Coronary artery (tissue), 2 donors: ENCODE measurements around the gene ZDHHC9.
A peak's percentile ranks its signal among the peaks of the same experiment; 100 is the strongest.

ENCODE experiments used
- DNase-seq: peaks from one replicate; pipeline ENCODE4 v3.0.0-alpha.2; 2017; ENCODE audit warnings: low spot score
- H3K27ac ChIP-seq, 2 donors: fragments of 200-600 bp; sonication (generic); one replicate each; pipeline ENCODE4 v1.5.1; 2016 to 2019
- H3K4me3 ChIP-seq: fragments of 200-600 bp; sonication (generic); 2 replicates; pipeline ENCODE4 v1.5.1; 2016; ENCODE audit warnings: mild to moderate bottlenecking, moderate library complexity
- TF ChIP-seq, protein P1 (sequence below): fragments of 200-600 bp; sonication (generic); IDR thresholded peaks from one replicate; pipeline ENCODE4 v1.5.1; 2019; ENCODE audit warnings: antibody characterized with exemption

The ZDHHC9 gene

DNA sequence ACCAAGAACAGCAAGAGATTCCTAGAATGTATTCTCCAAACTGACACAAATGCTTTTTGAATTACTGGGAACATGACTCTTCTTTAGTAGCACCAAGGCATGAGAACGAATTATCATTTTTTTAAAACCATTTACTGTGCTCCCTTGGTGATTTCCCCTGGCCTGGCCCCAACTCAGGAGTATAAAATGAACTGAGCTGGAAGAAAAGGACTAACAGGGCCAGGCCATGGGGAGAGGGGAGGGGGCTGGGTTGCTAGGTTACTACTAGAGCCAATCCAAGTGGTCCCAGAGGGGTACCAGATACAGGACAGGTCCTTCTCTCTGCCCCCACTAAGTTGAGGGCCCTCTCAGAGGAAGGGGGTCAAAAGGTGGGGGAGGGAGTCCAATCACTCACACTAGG is 40.8 kb downstream of the ZDHHC9 start:
- TF ChIP-seq, protein P1, sequence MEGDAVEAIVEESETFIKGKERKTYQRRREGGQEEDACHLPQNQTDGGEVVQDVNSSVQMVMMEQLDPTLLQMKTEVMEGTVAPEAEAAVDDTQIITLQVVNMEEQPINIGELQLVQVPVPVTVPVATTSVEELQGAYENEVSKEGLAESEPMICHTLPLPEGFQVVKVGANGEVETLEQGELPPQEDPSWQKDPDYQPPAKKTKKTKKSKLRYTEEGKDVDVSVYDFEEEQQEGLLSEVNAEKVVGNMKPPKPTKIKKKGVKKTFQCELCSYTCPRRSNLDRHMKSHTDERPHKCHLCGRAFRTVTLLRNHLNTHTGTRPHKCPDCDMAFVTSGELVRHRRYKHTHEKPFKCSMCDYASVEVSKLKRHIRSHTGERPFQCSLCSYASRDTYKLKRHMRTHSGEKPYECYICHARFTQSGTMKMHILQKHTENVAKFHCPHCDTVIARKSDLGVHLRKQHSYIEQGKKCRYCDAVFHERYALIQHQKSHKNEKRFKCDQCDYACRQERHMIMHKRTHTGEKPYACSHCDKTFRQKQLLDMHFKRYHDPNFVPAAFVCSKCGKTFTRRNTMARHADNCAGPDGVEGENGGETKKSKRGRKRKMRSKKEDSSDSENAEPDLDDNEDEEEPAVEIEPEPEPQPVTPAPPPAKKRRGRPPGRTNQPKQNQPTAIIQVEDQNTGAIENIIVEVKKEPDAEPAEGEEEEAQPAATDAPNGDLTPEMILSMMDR, result no peak
- Histone ChIP-seq H3K4me3 (no peak overlapping the region), H3K27ac (no peak overlapping the region)
- DNase-seq, result no peak

DNA sequence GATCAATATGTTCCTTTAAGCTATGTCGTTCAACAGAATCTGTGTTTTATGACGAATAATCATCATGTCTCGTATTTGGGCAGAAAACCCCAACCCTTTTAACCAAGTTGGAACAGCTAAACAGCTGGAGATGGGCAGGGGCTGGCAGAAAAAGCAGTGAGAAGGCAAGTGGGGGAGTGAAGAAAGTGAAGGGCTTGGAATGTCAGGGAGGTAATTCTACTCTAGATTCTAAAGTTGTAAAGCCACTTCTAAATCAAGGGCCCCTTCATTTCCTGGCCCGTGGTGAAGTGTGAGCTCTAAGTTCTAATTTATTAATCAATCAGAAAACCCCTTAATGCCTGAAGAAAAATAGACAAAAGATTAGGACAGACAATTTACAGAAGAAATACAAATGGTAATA is 43.5 kb downstream of the ZDHHC9 start:
- DNase-seq, result no peak
- TF ChIP-seq, protein P1, result no peak
- no peak overlapping the region for H3K27ac ChIP-seq
- no peak overlapping the region for H3K4me3 ChIP-seq

DNA sequence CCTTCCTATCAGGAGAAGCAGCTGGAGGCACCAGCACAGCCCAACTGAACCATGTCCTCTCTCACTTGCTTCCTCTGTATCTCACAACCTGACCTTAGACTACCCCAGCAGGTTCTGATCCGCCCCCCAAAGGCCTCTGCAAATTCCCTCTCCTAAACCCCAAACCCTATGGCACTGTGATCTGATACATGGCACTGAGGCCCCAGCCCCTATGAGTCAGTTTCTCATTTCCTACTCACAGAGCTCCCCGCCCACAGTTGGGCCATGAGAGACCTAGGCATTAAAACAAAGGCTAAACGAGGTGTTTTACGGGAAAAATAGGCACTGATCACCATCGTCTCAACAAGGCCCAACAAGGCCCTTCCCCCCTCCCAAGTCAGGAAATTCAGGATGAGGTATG is 44.8 kb downstream of the ZDHHC9 start:
- no peak overlapping the region for H3K4me3 ChIP-seq
- TF ChIP-seq, protein P1, result no peak
- no peak overlapping the region for H3K27ac ChIP-seq
- no peak for DNase-seq

DNA sequence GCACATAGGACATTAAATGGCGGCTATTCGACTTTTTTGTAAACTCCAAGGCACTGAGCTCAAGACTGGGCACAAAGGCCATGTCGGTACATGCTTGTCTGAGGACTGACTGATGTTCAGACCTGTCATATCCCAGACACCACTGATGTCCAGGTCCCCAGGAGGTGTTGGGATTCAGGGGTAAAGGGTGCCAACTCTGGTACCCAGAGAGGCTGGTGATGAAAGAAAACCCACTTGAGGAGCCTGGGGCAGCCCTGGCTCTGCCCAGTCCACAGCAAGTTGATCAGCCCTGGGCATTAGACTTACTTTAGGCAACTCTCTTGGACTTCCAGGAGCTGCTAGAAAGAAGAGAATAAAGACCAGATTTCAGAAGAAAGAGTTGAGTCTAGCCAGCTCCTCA is 45.2 kb downstream of the ZDHHC9 start:
- TF ChIP-seq, protein P1, result no peak
- Histone ChIP-seq H3K4me3 (no peak overlapping the region), H3K27ac (no peak overlapping the region)
- DNase-seq, result no peak

DNA sequence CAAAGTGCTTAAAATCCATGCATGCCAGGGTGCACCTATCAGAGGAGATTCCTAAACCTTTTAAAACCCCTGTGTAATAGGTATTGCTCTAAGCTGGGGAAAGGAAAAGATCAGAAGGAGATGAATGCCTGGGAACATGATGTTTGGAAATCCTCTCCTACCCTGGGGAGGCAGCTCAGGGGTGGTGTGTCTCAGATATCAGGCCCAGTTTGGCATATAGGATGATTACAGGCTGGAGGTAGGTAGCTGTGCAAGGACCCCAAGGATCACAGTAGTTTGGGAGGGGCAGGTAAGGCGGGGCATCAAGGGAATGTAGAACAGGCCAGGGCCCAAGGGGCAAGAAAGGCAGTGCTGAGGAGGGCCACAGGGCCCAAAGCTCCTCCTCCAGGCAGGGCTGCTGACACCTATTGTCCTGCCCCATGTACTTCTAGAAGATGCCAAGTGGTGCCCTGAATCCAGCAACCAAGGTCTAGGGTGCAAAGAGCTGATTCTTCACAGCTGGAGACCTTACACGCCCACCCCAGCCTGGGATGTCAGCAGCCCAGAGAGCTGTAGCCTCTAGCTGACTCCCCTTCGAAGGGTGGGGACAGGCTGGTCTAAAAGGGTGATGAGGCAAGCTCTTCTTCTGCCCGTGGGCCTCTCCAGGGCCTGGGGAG is 46.3 kb downstream of the ZDHHC9 start:
- TF ChIP-seq, protein P1, result no peak
- no peak for DNase-seq
- no peak overlapping the region for H3K27ac ChIP-seq
- H3K4me3 ChIP-seq, result no peak overlapping the region

DNA sequence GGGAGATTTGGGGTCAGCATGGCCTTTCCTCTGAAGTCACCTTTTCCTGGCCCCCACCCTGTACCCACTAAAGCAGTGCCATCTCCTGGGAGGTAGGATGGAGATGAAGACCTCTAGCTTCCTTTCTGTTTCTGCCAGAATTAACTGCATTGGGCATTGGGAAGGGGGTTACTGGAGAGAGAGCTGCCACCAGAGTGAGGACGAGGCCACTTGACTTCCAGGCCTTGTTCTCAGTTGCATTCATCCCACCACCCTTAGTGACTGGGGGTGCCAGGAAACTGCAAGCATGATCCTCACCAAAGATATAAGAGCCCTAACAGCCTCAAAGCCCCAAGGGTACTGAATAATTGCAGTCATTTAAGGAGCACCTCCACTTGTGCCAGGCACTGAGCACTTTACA is 48.1 kb downstream of the ZDHHC9 start:
- no peak for DNase-seq
- TF ChIP-seq, protein P1, result no peak
- Histone ChIP-seq H3K27ac (no peak overlapping the region), H3K4me3 (no peak overlapping the region)

DNA sequence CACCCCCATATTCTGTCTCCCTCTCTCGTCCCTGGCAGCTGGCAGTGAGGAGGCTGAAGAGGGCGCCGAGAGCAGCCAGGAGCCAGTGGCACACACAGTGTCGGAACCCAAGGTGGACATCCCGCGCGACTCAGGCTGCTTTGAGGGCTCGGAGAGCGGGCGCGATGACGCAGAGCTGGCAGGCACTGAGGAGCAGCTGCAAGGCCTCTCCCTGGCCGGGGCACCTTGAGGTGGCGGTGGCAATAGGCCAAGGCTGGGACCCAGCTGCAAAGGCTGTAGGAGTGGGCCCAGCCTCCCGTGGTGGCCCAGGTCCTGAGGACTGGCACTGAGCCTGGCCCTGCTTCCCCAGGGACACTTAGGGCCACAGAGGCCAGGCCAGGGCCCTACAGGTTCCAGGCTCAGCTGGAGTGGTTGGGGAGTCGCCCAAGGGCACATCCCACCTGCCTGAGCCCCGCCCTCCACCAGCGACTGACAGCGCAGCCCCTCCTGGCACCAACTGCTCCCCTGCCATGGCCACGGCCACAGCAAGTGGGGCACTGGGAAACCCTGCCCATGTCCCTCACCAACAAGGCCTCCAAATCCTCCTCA is 50.0 kb downstream of the ZDHHC9 start:
- no peak overlapping the region for H3K27ac ChIP-seq
- no peak overlapping the region for H3K4me3 ChIP-seq
- TF ChIP-seq, protein P1, result no peak
- peak; percentile 60 for DNase-seq
